GM12878 (cell line): ENCODE data around the gene CLEC18A. TPM values are rescaled to one million over a fixed set of nuclear protein-coding genes. Genes with fewer than 3 reads are reported as not detected.

ENCODE experiments used
- ATAC-seq: fragments of 200-7000 bp; cut with Tn5 transposase; 3 replicates; pipeline ENCODE4 v1.9.1; 2020; ENCODE audit warnings: mild to moderate bottlenecking, moderate library complexity
- BruUV-seq: library from RNA; stranded (reverse); fragments of 400-500 nt; replicated peaks from 2 replicates; lab custom pipeline; 2021; lab: Mats Ljungman, UMichigan
- CTCF ChIA-PET: fragments of 300-600 bp; sonication (Branson Sonifier 250); formaldehyde crosslinking; extraction: SDS; loops from one replicate; lab custom pipeline; 2021; ENCODE audit warnings: inconsistent platforms; lab: Yijun Ruan, JAX
- POLR2A ChIA-PET: fragments of 350-600 bp; formaldehyde crosslinking; extraction: SDS; loops from one replicate; lab custom pipeline; 2021; ENCODE audit warnings: inconsistent platforms; lab: Charles Lee
- RAD21 ChIA-PET: fragments of 300-600 bp; sonication (Branson Sonifier 250); formaldehyde crosslinking; loops from one replicate; lab custom pipeline; 2023; ENCODE audit warnings: antibody characterized with exemption; ENCODE audit not compliant: unreplicated experiment; lab: Charles Lee
- SMC1A ChIA-PET: fragments of 300-600 bp; sonication (Branson Sonifier 250); formaldehyde crosslinking; loops from one replicate; lab custom pipeline; 2023; ENCODE audit not compliant: unreplicated experiment, uncharacterized antibody; lab: Charles Lee
- DNase-seq: peaks from one replicate; pipeline ENCODE4 v3.0.0-alpha.2; 2011; ENCODE audit warnings: low read depth, low spot score
- FAIRE-seq: peaks from 3 replicates; lab custom pipeline; 2011; peaks lifted over from hg19 to GRCh38; lab: Jason Lieb, UNC
- H2AFZ ChIP-seq: 2 replicates; pipeline ENCODE4 v1.6.0; 2011; ENCODE audit warnings: low read depth, low read length, control low read depth; ENCODE audit not compliant: control insufficient read depth
- H3K27ac ChIP-seq: 2 replicates; pipeline ENCODE4 v1.5.1; 2011; ENCODE audit warnings: control low read depth; ENCODE audit not compliant: control insufficient read depth, insufficient read depth
- H3K27me3 ChIP-seq, 2 experiments: replicated peaks in 1 of 2; 2 replicates each; pipeline versions ENCODE4 v1.6.0 to v1.6.1; 2011; ENCODE audit warnings: low read length in 1 of 2; ENCODE audit not compliant: control insufficient read depth in 2 of 2, insufficient read depth in 2 of 2
- H3K36me3 ChIP-seq, 2 experiments: 2 replicates each; pipeline ENCODE4 v1.5.1; 2011; ENCODE audit warnings: low read length in 1 of 2; ENCODE audit not compliant: control insufficient read depth in 2 of 2, insufficient read depth in 2 of 2
- H3K4me1 ChIP-seq: 2 replicates; pipeline ENCODE4 v1.6.1; 2011; ENCODE audit warnings: mild to moderate bottlenecking, low read length, moderate library complexity, mixed read lengths; ENCODE audit not compliant: control insufficient read depth, insufficient read depth
- H3K4me2 ChIP-seq: 2 replicates; pipeline ENCODE4 v1.6.0; 2011; ENCODE audit warnings: control low read depth; ENCODE audit not compliant: control insufficient read depth, insufficient read depth
- H3K4me3 ChIP-seq: fragments of 200-600 bp; sonication (generic); 2 replicates; pipeline ENCODE4 v1.5.1; 2016
- H3K79me2 ChIP-seq: 2 replicates; pipeline ENCODE4 v1.6.0; 2011; ENCODE audit warnings: low read length; ENCODE audit not compliant: control insufficient read depth, insufficient read depth
- H3K9ac ChIP-seq: 2 replicates; pipeline ENCODE4 v1.8.0; 2011; ENCODE audit warnings: low read length, control low read depth, mixed read lengths; ENCODE audit not compliant: control insufficient read depth, insufficient read depth
- H3K9me3 ChIP-seq: replicated peaks from 3 replicates; pipeline ENCODE4 v1.5.1; 2011; ENCODE audit warnings: mild to moderate bottlenecking, low read length; ENCODE audit not compliant: control insufficient read depth, insufficient read depth
- H4K20me1 ChIP-seq: 2 replicates; pipeline ENCODE4 v1.6.0; 2011; ENCODE audit not compliant: control insufficient read depth, insufficient read depth
- CEBPB ChIP-seq, 2 experiments: fragments of 150-350 bp in 1 of 2; IDR thresholded peaks; 2 replicates each; pipeline ENCODE4 v1.6.1; 2012 to 2014; ENCODE audit warnings: low read depth in 2 of 2, low read length in 2 of 2, borderline replicate concordance in 1 of 2, inconsistent platforms in 1 of 2
- CHD2 ChIP-seq: IDR thresholded peaks from 2 replicates; pipeline ENCODE4 v1.6.1; 2011; ENCODE audit warnings: low read depth, low read length, improper control_type of control experiment, borderline replicate concordance
- CREM ChIP-seq: IDR thresholded peaks from 2 replicates; pipeline ENCODE4 v1.6.1; 2014; ENCODE audit warnings: antibody characterized with exemption, low read depth
- EED ChIP-seq: sonication (generic); IDR thresholded peaks from 2 replicates; pipeline ENCODE4 v1.6.1; 2016; ENCODE audit warnings: antibody characterized with exemption, low read depth
- KLF5 ChIP-seq: fragments of 450-650 bp; IDR thresholded peaks from 2 replicates; pipeline ENCODE4 v1.6.1; 2014; ENCODE audit warnings: mild to moderate bottlenecking; ENCODE audit not compliant: partially characterized antibody
- MTA3 ChIP-seq: IDR thresholded peaks from 2 replicates; pipeline ENCODE4 v1.6.1; 2012; ENCODE audit warnings: low read length, inconsistent platforms, borderline replicate concordance
- PAX5 ChIP-seq: IDR thresholded peaks from 2 replicates; pipeline ENCODE4 v1.6.1; 2011; ENCODE audit warnings: low read depth, low read length, borderline replicate concordance
- SMARCA5 ChIP-seq: fragments of 450-650 bp; IDR thresholded peaks from 2 replicates; pipeline ENCODE4 v1.6.1; 2017; ENCODE audit warnings: mild to moderate bottlenecking
- SMC3 ChIP-seq: IDR thresholded peaks from 2 replicates; pipeline ENCODE4 v1.6.1; 2011; ENCODE audit warnings: low read length, improper control_type of control experiment, borderline replicate concordance
- SRF ChIP-seq, 2 experiments: IDR thresholded peaks; 2 replicates each; pipeline ENCODE4 v1.6.1; 2011; ENCODE audit warnings: low read depth in 2 of 2, low read length in 2 of 2, mild to moderate bottlenecking in 1 of 2, moderate library complexity in 1 of 2
- WGBS: methylation state at CpG from one replicate; pipeline ENCODE4 v1.1.6; 2016; ENCODE audit warnings: low lambda C conversion rate; ENCODE audit not compliant: insufficient replicate concordance, insufficient coverage; ENCODE audit errors: missing lambda C conversion rate; 5-methylcytosine and 5-hydroxymethylcytosine counted together
- in situ Hi-C: fragments of 300-500 bp; cut with MboI; formaldehyde crosslinking; loops from 9 replicates; pipeline ENCODE4 v1.14.3; 2018; ENCODE audit warnings: mixed read lengths
- intact Hi-C: fragments of 100-400 bp; cut with micrococcal nuclease; formaldehyde crosslinking; loops from one replicate; pipeline ENCODE4 v1.14.2; 2022; ENCODE audit not compliant: unreplicated experiment
- polyA plus RNA-seq, 11 experiments: library from polyadenylated mRNA; depleted of rRNA in 4 of 11; unstranded in 6 of 11; stranded (reverse) in 5 of 11; fragments of >200 nt; fragmentation: Nextera tagmentation in 4 of 11; fragmentation: Illumina TruSeq in 1 of 11; extraction: Ambion mirVana in 4 of 11; extraction: Trizol in 1 of 11; gene quantifications; 1 replicate in 1 of 11; 2 replicates in 10 of 11; pipeline versions ENCODE4 v1.2.1 to v1.2.3, GENCODE V29; 2011 to 2016; ENCODE audit warnings: inconsistent platforms in 2 of 11, missing spikeins in 2 of 11, low read depth in 1 of 11
- total RNA-seq, 4 experiments: library from RNA; depleted of rRNA in 3 of 4; stranded (reverse); fragments of >200 nt in 3 of 4; fragmentation: Illumina TruSeq in 1 of 4; extraction: Trizol in 1 of 4; gene quantifications; 2 replicates each; pipeline versions ENCODE4 v1.2.1 to v1.2.3, GENCODE V29; 2013 to 2021
- TF ChIP-seq, protein P1 (sequence below): fragments of 450-650 bp; IDR thresholded peaks from 2 replicates; pipeline ENCODE4 v1.6.1; 2016; ENCODE audit warnings: mild to moderate bottlenecking
- TF ChIP-seq, protein P2 (sequence below): fragments of 450-650 bp; IDR thresholded peaks from 2 replicates; pipeline ENCODE4 v1.6.1; 2018; ENCODE audit warnings: mild to moderate bottlenecking, low read depth, moderate library complexity; ENCODE audit not compliant: partially characterized antibody

Gene CLEC18A
- total and polyA plus RNA-seq, 10 of the 15 experiments (the other 5 are each of a cell fraction or from before 2014, with no cell fraction given), result 0.03 to 0.26 (median 0.10) TPM; not detected in 4

DNA sequence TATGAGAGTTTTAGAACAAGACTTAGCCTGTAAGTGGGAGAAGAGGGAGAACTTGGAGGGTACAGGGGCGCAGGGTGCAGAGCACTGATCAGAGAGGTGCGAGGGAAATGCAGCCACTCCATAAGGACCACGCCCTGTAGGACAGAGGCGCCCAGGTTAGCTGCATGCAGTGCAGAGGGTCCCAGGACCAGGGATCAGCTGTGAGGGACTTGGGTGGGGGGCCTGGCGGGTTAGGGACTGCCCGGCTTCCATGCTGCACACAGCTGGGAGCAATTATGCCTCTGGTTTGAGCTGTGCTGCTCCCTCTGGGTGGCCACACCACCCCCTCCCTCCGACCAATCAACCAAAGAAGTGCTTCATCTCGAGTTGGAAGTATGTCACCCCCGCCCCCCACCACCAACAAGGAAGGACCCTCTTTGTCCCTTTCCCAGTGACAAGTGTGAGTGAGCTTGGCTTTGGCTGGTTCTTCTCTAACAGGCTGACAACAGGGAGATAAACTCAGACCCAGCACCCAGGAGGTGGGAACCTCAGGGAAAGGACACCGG, 22.2 kb upstream of the CLEC18A start:
- WGBS, result 85% methylated on average over 10 of the region's 10 CpGs
- Histone ChIP-seq H2AFZ (no peak overlapping the region), H3K9me3 (no peaks in the 10 kb centered on the region), H3K27ac (no peak overlapping the region), H3K27me3 (no peaks in the 10 kb centered on the region), H3K9ac (no peak overlapping the region), H3K79me2 (no peaks in the 10 kb centered on the region), H3K36me3 (peaks cover 2 to 11% of the 10 kb centered on the region in 2 experiments; a peak in 2 of 4 replicates), H4K20me1 (no peaks in the 10 kb centered on the region; the same call in 1 of the 2 replicates), H3K4me1 (no peaks in the 10 kb centered on the region), H3K4me2 (no peak overlapping the region), H3K4me3 (no peak overlapping the region)
- FAIRE-seq (no peak), ATAC-seq (no peak), DNase-seq (no peak)
- ChIA-PET SMC1A (interaction anchor here (1.5 to 5.1 kb wide), 3 partner anchors 42 to 220 kb away, joined by 3 to 46 read pairs (median 6); no protein-coding TSS in a partner anchor), RAD21 (interaction anchor here (0.5 to 3.0 kb wide), 3 partner anchors 116 to 867 kb away, joined by 3 to 40 read pairs (median 4); no protein-coding TSS in a partner anchor), POLR2A (interaction anchor here (0.6 kb wide), 1 partner anchor 523 kb away, joined by 7 read pairs; no protein-coding TSS in a partner anchor), CTCF (interaction anchor here (0.5 to 4.8 kb wide), 8 partner anchors 10 to 533 kb away, joined by 3 to 114 read pairs (median 12); no protein-coding TSS in a partner anchor)
- no TSS peak for BruUV-seq
- intact Hi-C loops (no loop called here), in situ Hi-C loops (loop anchor here (5.0 kb wide), 1 partner anchor 142 kb away; no protein-coding TSS in a partner anchor)
- TF ChIP-seq KLF5, result no peak
- TF ChIP-seq MTA3, result no peak
- TF ChIP-seq, protein P1, sequence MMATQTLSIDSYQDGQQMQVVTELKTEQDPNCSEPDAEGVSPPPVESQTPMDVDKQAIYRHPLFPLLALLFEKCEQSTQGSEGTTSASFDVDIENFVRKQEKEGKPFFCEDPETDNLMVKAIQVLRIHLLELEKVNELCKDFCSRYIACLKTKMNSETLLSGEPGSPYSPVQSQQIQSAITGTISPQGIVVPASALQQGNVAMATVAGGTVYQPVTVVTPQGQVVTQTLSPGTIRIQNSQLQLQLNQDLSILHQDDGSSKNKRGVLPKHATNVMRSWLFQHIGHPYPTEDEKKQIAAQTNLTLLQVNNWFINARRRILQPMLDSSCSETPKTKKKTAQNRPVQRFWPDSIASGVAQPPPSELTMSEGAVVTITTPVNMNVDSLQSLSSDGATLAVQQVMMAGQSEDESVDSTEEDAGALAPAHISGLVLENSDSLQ, result no peak

DNA sequence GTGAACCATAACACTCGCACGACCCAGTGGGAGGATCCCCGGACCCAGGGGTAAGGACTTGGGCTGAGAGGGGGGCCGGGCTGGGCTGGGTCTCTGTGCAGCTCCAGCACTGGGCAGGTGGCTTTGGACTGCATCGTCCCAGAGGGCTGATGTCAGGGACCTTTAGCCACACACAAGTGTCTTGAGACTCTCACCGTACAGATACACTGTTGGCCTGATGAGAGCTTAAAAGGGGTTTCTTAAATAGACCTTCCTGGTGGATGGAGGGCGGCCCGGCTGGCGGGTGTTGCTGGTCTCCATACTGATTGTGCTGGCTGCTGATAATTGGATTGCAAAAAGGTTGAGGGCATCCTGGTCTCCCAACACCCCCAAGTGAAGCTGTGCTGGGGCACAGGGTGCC, 21.7 kb upstream of the CLEC18A start:
- in situ Hi-C loops, result loop anchor here (5.0 kb wide), 1 partner anchor 142 kb away; no protein-coding TSS in a partner anchor
- ATAC-seq, result no peak
- H3K4me3 ChIP-seq, result no peak overlapping the region
- H3K27ac ChIP-seq, result no peak overlapping the region
- no peak overlapping the region for H3K9ac ChIP-seq
- no TSS peak for BruUV-seq
- H3K4me2 ChIP-seq, result no peak overlapping the region
- H3K9me3 ChIP-seq, result no peaks in the 10 kb centered on the region
- ChIA-PET SMC1A (interaction anchor here (1.5 to 5.1 kb wide), 3 partner anchors 43 to 220 kb away, joined by 3 to 46 read pairs (median 6); no protein-coding TSS in a partner anchor), POLR2A (interaction anchor here (0.6 kb wide), 1 partner anchor 524 kb away, joined by 7 read pairs; no protein-coding TSS in a partner anchor), CTCF (interaction anchor here (1.1 to 4.8 kb wide), 19 partner anchors 9 to 842 kb away, joined by 3 to 114 read pairs (median 6); no protein-coding TSS in a partner anchor), RAD21 (interaction anchor here (0.5 to 3.0 kb wide), 6 partner anchors 117 to 866 kb away, joined by 3 to 40 read pairs (median 6); partner anchors contain the start of gene NOB1)
- peaks cover 2 to 11% of the 10 kb centered on the region in 2 experiments; a peak in 2 of 4 replicates for H3K36me3 ChIP-seq
- H4K20me1 ChIP-seq, result no peaks in the 10 kb centered on the region; the same call in 1 of the 2 replicates
- no peak for FAIRE-seq
- intact Hi-C loops, result no loop called here
- no peaks in the 10 kb centered on the region for H3K27me3 ChIP-seq
- no peaks in the 10 kb centered on the region for H3K79me2 ChIP-seq
- no peak overlapping the region for H2AFZ ChIP-seq
- WGBS, result 85% methylated on average over 9 of the region's 9 CpGs
- no peak for DNase-seq
- H3K4me1 ChIP-seq, result no peaks in the 10 kb centered on the region
- TF ChIP-seq SRF (IDR thresholded peaks at IDR 0.05; ENCODE audit: low read depth in 2 of 2, low read length in 2 of 2) (no peak), CEBPB (IDR thresholded peaks at IDR 0.05; ENCODE audit: borderline replicate concordance in 1 of 2, low read depth in 2 of 2, low read length in 2 of 2) (no peak), CHD2 (no peak), EED (no peak), CREM (no peak), SMC3 (no peak), PAX5 (no peak), SMARCA5 (no peak)
- TF ChIP-seq, protein P2, sequence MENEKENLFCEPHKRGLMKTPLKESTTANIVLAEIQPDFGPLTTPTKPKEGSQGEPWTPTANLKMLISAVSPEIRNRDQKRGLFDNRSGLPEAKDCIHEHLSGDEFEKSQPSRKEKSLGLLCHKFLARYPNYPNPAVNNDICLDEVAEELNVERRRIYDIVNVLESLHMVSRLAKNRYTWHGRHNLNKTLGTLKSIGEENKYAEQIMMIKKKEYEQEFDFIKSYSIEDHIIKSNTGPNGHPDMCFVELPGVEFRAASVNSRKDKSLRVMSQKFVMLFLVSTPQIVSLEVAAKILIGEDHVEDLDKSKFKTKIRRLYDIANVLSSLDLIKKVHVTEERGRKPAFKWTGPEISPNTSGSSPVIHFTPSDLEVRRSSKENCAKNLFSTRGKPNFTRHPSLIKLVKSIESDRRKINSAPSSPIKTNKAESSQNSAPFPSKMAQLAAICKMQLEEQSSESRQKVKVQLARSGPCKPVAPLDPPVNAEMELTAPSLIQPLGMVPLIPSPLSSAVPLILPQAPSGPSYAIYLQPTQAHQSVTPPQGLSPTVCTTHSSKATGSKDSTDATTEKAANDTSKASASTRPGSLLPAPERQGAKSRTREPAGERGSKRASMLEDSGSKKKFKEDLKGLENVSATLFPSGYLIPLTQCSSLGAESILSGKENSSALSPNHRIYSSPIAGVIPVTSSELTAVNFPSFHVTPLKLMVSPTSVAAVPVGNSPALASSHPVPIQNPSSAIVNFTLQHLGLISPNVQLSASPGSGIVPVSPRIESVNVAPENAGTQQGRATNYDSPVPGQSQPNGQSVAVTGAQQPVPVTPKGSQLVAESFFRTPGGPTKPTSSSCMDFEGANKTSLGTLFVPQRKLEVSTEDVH, result no peak
